OCI-LY7 (cell line): ENCODE data around the gene NTSR1.

Source experiments
- EZH2phosphoT487 ChIP-seq: fragments of 200-600 bp; sonication (generic); IDR thresholded peaks from 2 replicates; pipeline ENCODE4 v1.6.1; 2018; ENCODE audit warnings: low read depth, borderline replicate concordance, mild to moderate bottlenecking, mixed run types, antibody characterized with exemption, low read length, moderate library complexity, mixed read lengths
- TF ChIP-seq, protein P1 (sequence below): fragments of 200-600 bp; sonication (generic); conservative IDR thresholded peaks from 2 replicates; pipeline ENCODE4 v1.5.1; 2014; ENCODE audit warnings: mild to moderate bottlenecking, antibody characterized with exemption, low read length, moderate library complexity, mixed read lengths

DNA sequence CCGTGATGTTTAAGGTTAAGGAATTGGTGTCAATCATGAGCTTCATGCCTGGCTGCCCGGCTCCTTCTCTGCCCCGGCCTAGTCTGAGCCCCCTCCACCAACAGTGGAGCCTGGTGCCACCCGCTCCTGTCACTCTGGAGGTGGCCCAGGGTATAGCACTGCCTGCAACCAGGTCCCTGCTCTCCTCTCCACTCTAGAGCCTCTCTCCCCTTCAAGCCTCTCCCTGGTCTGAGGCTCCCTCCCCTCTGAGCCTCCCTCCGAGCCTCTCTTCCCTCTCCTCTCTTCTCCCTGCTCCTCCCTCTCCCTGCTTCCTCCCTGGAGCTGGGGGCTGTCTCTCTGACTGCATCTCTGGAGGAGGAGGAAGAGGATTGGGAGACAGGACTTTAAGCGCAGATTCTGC lies 56.4 kb downstream of the NTSR1 start:
- TF ChIP-seq, protein P1, sequence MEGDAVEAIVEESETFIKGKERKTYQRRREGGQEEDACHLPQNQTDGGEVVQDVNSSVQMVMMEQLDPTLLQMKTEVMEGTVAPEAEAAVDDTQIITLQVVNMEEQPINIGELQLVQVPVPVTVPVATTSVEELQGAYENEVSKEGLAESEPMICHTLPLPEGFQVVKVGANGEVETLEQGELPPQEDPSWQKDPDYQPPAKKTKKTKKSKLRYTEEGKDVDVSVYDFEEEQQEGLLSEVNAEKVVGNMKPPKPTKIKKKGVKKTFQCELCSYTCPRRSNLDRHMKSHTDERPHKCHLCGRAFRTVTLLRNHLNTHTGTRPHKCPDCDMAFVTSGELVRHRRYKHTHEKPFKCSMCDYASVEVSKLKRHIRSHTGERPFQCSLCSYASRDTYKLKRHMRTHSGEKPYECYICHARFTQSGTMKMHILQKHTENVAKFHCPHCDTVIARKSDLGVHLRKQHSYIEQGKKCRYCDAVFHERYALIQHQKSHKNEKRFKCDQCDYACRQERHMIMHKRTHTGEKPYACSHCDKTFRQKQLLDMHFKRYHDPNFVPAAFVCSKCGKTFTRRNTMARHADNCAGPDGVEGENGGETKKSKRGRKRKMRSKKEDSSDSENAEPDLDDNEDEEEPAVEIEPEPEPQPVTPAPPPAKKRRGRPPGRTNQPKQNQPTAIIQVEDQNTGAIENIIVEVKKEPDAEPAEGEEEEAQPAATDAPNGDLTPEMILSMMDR, result no peak
- TF ChIP-seq EZH2phosphoT487, result no peak
